BE2C (cell line): ENCODE data around the gene ZNF764.
A peak's percentile ranks its signal among the peaks of the same experiment; 100 is the strongest.

Experiments
- DNase-seq: peaks from one replicate; pipeline ENCODE4 v3.0.0-alpha.2; 2020
- H3K27me3 ChIP-seq: fragments of 250-450 bp; sonication (Bioruptor Pico); 2 replicates; pipeline ENCODE4 v1.5.1; 2020; ENCODE audit warnings: mild to moderate bottlenecking
- H3K36me3 ChIP-seq: fragments of 250-450 bp; sonication (Bioruptor Pico); 2 replicates; pipeline ENCODE4 v1.5.1; 2020; ENCODE audit warnings: mild to moderate bottlenecking
- H3K4me1 ChIP-seq: fragments of 250-450 bp; sonication (Bioruptor Pico); 2 replicates; pipeline ENCODE4 v1.5.1; 2020
- H3K4me3 ChIP-seq: 2 replicates; pipeline ENCODE4 v1.5.1; 2011; ENCODE audit warnings: low read depth, low read length
- H3K9me3 ChIP-seq: fragments of 250-450 bp; sonication (Bioruptor Pico); 2 replicates; pipeline ENCODE4 v1.5.1; 2020
- TF ChIP-seq, protein P1 (sequence below): IDR thresholded peaks from 2 replicates; pipeline ENCODE4 v1.5.1; 2012; ENCODE audit warnings: mild to moderate bottlenecking, low read depth, low read length

The ZNF764 gene

DNA sequence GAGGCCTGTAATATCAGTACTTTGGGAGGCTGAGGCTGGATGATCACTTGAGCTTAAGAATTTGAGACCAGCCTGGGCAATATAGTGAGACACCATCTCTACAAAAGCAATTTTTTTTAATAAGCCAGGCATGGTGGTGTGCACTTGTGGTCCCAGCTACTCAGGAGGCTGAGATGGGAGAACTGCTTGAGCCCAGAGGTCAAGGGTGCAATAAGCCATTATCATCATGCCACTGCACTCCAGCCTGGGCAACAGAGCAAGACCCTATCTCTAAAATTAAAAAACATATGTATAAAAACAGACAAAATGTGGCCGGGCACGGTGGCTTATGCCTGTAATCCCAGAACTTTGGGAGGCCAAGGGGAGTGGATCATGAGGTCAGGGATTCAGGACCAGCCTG is 30.5 kb upstream of the ZNF764 start:
- no peak overlapping the region for H3K4me3 ChIP-seq

DNA sequence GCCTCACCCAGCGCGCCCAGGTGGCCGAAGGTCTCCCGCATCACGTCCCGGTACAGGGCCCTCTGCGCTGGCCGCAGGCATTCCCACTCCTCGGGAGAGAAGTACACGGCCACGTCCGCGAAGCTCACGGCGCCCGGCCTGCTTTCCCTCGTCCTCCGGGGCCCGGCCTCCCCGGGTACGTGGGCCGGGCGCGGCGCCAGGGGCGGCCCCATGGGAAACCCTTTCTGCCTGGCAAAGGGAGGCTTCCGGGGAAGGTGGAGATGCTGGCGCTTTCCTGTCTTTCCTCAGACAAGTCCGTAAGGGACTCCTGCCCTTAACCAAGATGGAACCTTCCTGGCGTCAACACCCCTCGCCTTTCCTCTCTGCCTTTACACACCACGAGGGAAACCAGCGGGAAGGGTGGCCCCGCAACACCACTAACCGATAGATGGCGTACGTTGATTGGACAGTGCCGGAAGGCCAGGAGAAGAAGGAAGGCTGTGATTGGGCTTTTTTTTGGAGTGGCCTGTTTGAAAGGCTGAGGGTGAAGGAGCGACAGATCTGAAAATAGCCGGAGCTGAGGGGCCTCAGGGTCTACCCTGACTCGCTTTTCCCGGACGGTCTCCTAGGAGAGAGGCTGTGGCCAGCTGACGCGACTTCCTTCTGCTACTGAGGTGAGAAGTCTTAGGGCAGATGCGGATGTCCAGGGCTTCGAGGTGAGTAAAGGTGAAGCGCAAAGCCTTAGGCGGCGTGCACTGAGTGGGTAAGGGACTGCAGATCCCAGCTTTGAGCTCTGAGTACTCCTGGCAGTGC is 27.4 kb upstream of the ZNF764 start, which contains the start of gene ZNF785:
Gene ZNF785 (minus strand): TSS at position 298 of the 792 bp plus-strand sequence. CDS start 86 bp downstream, at position 212.
- DNase-seq: peak; percentile 98
- no peaks in the 10 kb centered on the region for H3K9me3 ChIP-seq
- peaks cover 41% of the 10 kb centered on the region for H3K36me3 ChIP-seq
- TF ChIP-seq, protein P1, sequence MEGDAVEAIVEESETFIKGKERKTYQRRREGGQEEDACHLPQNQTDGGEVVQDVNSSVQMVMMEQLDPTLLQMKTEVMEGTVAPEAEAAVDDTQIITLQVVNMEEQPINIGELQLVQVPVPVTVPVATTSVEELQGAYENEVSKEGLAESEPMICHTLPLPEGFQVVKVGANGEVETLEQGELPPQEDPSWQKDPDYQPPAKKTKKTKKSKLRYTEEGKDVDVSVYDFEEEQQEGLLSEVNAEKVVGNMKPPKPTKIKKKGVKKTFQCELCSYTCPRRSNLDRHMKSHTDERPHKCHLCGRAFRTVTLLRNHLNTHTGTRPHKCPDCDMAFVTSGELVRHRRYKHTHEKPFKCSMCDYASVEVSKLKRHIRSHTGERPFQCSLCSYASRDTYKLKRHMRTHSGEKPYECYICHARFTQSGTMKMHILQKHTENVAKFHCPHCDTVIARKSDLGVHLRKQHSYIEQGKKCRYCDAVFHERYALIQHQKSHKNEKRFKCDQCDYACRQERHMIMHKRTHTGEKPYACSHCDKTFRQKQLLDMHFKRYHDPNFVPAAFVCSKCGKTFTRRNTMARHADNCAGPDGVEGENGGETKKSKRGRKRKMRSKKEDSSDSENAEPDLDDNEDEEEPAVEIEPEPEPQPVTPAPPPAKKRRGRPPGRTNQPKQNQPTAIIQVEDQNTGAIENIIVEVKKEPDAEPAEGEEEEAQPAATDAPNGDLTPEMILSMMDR: no peak
- no peaks in the 10 kb centered on the region for H3K4me1 ChIP-seq
- H3K27me3 ChIP-seq: no peaks in the 10 kb centered on the region
- H3K4me3 ChIP-seq: peak within 1 kb of the TSS; percentile 95

More for the DNA sequence above, 30.5 kb upstream of the ZNF764 start:
- H3K4me1 ChIP-seq: no peaks in the 10 kb centered on the region
- peaks cover 20% of the 10 kb centered on the region for H3K36me3 ChIP-seq
- no peaks in the 10 kb centered on the region for H3K9me3 ChIP-seq
- no peak for DNase-seq
- H3K27me3 ChIP-seq: no peaks in the 10 kb centered on the region
- TF ChIP-seq, protein P1: no peak

DNA sequence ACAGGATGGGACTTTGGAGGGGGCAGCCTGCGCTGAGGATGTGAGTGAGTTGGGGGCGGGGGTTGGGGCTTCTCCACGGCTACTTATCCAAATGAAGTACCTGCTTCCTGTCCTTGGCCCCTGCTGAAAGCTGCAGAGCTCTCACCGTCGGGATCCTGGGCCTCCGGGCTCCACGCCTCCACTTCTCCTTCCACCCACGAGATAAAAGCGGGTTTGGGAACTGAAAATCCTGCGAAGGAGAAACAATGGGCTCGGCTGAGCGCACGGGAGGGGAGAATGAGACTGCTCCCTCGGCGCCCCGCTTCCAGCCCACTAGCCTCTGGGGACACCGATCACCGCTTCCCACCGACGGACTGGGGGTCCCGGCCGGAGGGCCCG is 26.8 kb upstream of the ZNF764 start:
- Histone ChIP-seq H3K27me3 (no peaks in the 10 kb centered on the region), H3K9me3 (no peaks in the 10 kb centered on the region), H3K4me1 (no peaks in the 10 kb centered on the region), H3K36me3 (peaks cover 41% of the 10 kb centered on the region), H3K4me3 (peak overlapping the region; percentile 95)
- no peak for DNase-seq
- TF ChIP-seq, protein P1: no peak

DNA sequence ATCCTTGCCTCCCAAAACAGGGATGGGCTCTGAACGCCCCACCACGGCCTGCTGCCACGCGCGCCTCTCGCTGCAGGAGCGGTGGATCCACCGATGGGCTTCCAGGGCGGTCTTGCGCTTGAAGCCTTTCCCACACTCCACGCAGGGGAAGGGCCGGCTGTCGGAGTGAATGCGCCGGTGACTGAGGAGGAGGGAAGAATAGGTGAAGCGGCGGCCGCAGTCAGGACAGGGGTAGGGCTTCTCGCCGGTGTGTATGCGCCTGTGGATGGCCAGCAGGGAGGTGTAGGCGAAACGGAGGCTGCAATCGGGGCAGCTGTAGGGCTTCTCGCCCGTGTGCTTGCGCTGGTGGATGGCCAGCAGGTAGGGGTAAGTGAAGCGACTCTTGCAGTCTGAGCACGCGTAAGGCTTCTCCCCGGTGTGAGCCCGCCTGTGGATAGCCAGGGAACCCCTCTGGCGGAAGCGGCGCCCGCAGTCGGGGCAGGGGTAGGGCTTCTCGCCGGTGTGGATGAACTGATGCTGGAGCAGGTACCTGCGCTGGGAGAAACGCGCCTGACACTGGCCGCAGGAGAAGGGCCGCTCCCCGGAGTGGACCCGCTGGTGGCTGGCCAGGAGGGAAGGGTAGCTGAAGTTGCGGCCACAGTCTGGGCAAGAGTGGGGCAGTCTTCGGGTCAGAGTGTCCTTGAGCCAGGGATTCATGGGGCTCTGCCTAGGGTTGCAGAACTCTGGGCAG is 24.6 kb upstream of the ZNF764 start:
- H3K4me3 ChIP-seq: no peak overlapping the region
- no peaks in the 10 kb centered on the region for H3K9me3 ChIP-seq
- H3K36me3 ChIP-seq: peaks cover 52% of the 10 kb centered on the region
- no peaks in the 10 kb centered on the region for H3K27me3 ChIP-seq
- no peak for DNase-seq
- H3K4me1 ChIP-seq: no peaks in the 10 kb centered on the region
- TF ChIP-seq, protein P1: no peak

DNA sequence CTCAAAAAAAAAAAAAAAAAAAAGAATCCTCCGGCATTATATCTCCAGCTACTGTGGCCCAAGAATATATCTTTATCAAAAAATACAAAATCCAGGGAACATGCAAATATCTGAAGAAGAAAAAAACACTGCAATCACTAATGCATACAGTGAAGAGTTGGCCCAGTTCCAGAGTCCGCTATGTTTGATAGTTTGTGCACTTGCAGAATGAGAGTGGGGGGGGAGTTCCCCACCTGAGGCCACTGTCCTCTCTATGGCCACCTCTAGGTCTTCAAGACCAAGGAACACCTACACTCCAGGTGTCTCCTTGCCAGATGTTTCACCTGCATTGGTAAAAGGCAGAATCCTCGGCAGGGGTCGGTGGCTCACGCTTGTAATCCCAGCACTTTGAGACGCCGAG is 23.3 kb upstream of the ZNF764 start:
- H3K4me3 ChIP-seq: no peak overlapping the region
- H3K36me3 ChIP-seq: peaks cover 46% of the 10 kb centered on the region
- no peaks in the 10 kb centered on the region for H3K27me3 ChIP-seq
- DNase-seq: no peak
- no peaks in the 10 kb centered on the region for H3K4me1 ChIP-seq
- no peaks in the 10 kb centered on the region for H3K9me3 ChIP-seq
- TF ChIP-seq, protein P1: no peak

DNA sequence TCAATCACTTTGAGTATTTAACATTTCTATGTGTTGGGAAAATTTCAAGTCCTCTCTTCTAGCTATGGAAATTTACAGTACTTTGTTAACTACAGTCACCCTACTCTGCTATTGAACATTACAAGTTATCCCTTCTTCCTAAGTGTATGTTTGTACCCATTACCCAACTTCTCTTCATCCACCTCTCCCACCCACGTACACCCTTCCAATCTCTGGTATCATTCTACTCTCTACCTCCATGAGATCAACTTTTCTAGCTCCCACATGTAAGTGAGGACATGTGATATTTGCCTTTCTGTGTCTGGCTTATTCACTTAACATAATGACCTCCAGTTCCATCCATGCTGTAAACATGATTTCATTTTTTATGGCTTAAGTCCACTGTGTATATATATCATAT is 16.5 kb upstream of the ZNF764 start:
- no peak for DNase-seq
- no peaks in the 10 kb centered on the region for H3K27me3 ChIP-seq
- H3K9me3 ChIP-seq: no peaks in the 10 kb centered on the region
- peaks cover 18% of the 10 kb centered on the region for H3K36me3 ChIP-seq
- H3K4me1 ChIP-seq: no peaks in the 10 kb centered on the region; the same call in 1 of the 2 replicates
- no peak overlapping the region for H3K4me3 ChIP-seq
- TF ChIP-seq, protein P1: no peak
